ENCODE data around the gene ZNF57. TPM values are rescaled to one million over a fixed set of nuclear protein-coding genes. Genes with fewer than 3 reads are reported as not detected.
"Not testable (repeated sequence)": the region's sequence is repeated elsewhere in the genome, so short reads cannot be mapped to it uniquely, and the experiment has no call there.

Gene ZNF57
- total RNA-seq, 5 donors from 2014 or later (not counting 1 experiment from before 2014, with no cell fraction given): 2.7 to 6.0 (median 3.7) TPM

- H3K27ac Mint-ChIP-seq; H3K4me1 ChIP-seq (ENCODE audit: control insufficient read depth in 1 of 2, extremely low read depth in 1 of 2, insufficient read depth in 2 of 2, low read length in 2 of 2); H3K27me3 Mint-ChIP-seq; POLR2A ChIA-PET; H3K4me3 ChIP-seq (ENCODE audit: control insufficient read depth in 1 of 2, extremely low read depth in 1 of 2, low read length in 1 of 2); CTCF ChIA-PET; DNase-seq; H3K27me3 ChIP-seq (replicated peaks in 1 of 2; ENCODE audit: control insufficient read depth in 2 of 2, extremely low read depth in 1 of 2, insufficient read depth in 2 of 2, low read length in 1 of 2); H3K4me3 Mint-ChIP-seq; H3K27ac ChIP-seq (ENCODE audit: low read length); H3K4me1 Mint-ChIP-seq; ATAC-seq (replicated peaks in 1 of 4); H3K9me3 ChIP-seq: not testable (repeated sequence)
- Mint-ChIP-seq H3K36me3 (peaks cover 41% of the 10 kb centered on the region), H3K9me3 (peaks cover 11 to 25% (median 19%) of the 10 kb centered on the region in 3 donors)
- no CpG with 5 or more reads among the region's 4 CpGs for WGBS (ENCODE audit: insufficient coverage)
- peaks cover 34 to 37% of the 10 kb centered on the region in 2 donors for H3K36me3 ChIP-seq (ENCODE audit: control insufficient read depth in 2 of 2, extremely low read depth in 1 of 2, insufficient read depth in 1 of 2, low read length in 1 of 2)
These were observed 35.1 kb downstream of the ZNF57 start for GRCh38 chr19:2935863-2936262.

DNA sequence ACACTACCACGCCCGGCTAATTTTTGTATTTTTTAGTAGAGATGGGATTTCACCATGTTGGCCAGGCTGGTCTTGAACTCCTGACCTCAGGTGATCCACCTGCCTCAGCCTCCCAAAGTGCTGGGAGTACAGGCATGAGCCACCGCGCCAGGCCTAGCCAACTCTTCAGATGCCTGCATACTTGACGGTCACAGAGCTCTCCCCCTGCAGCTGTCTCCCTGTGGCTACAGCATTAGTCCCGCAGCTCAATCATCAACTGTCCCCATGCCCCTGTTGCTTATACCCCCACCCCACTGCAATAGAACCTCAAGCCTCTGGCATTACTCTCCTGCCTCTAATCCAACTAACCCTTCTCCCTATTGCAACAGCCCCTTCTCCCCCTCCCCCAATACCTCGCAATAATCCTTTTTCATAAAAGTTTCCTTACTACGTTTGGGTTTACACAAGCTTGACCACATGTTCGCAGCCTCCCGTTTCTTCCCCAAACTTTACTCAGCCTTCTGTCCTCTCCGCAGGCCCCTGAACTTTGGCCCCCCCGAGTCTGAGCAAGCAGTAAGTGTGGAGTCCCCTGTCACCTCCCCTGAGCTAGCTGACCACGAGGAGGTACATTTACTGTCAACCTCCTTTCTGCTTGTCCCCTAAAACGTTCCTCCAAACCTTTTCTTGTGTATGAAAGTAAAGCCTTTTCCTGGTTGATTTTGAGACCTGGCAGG is 42.4 kb downstream of the ZNF57 start:
- Mint-ChIP-seq H3K4me1 (peaks cover 19 to 27% (median 24%) of the 10 kb centered on the region in 3 donors), H3K9me3 (no peaks in the 10 kb centered on the region), H3K27ac (no peak overlapping the region), H3K27me3 (no peaks in the 10 kb centered on the region), H3K36me3 (peaks cover 4% of the 10 kb centered on the region), H3K4me3 (peak overlapping the region; percentile 49 to 92 (median 61))
- ChIA-PET CTCF (interaction anchor here in 1 of 2 donors (0.6 kb wide), 1 partner anchor 1967 kb away, joined by 6 read pairs; no protein-coding TSS in a partner anchor), POLR2A (no interaction called here)
- no peak for DNase-seq
- Histone ChIP-seq H3K4me1 (ENCODE audit: control insufficient read depth in 1 of 2, extremely low read depth in 1 of 2, insufficient read depth in 2 of 2, low read length in 2 of 2) (peaks cover 7 to 18% of the 10 kb centered on the region in 2 experiments), H3K4me3 (ENCODE audit: control insufficient read depth in 1 of 2, extremely low read depth in 1 of 2, low read length in 1 of 2) (no peak overlapping the region), H3K36me3 (ENCODE audit: control insufficient read depth in 2 of 2, extremely low read depth in 1 of 2, insufficient read depth in 1 of 2, low read length in 1 of 2) (peaks cover 2 to 4% of the 10 kb centered on the region in 2 donors), H3K27me3 (replicated peaks in 1 of 2; ENCODE audit: control insufficient read depth in 2 of 2, extremely low read depth in 1 of 2, insufficient read depth in 2 of 2, low read length in 1 of 2) (no peaks in the 10 kb centered on the region), H3K9me3 (no peaks in the 10 kb centered on the region), H3K27ac (ENCODE audit: low read length) (no peak overlapping the region)
- WGBS (ENCODE audit: insufficient coverage): 98% methylated on average over 7 of the region's 14 CpGs
- no peak for ATAC-seq (replicated peaks in 1 of 4)

- H3K27me3 ChIP-seq (replicated peaks in 1 of 2; ENCODE audit: control insufficient read depth in 2 of 2, extremely low read depth in 1 of 2, insufficient read depth in 2 of 2, low read length in 1 of 2): no peaks in the 10 kb centered on the region
- Mint-ChIP-seq H3K27me3 (no peaks in the 10 kb centered on the region), H3K4me1 (peaks cover 25 to 35% (median 31%) of the 10 kb centered on the region in 3 donors), H3K9me3 (no peaks in the 10 kb centered on the region), H3K4me3 (peak overlapping the region; percentile 92 to 96 (median 95)), H3K36me3 (peaks cover 3% of the 10 kb centered on the region), H3K27ac (no peak overlapping the region)
- no peak overlapping the region for H3K27ac ChIP-seq (ENCODE audit: low read length)
- POLR2A ChIA-PET: interaction anchor here in 1 of 2 donors (0.6 kb wide), 1 partner anchor 298 kb away, joined by 9 read pairs; no protein-coding TSS in a partner anchor
- peaks cover under 1 to 2% of the 10 kb centered on the region in 2 donors for H3K36me3 ChIP-seq (ENCODE audit: control insufficient read depth in 2 of 2, extremely low read depth in 1 of 2, insufficient read depth in 1 of 2, low read length in 1 of 2)
- WGBS (ENCODE audit: insufficient coverage): 2% methylated on average over 23 of the region's 23 CpGs
- H3K4me1 ChIP-seq (ENCODE audit: control insufficient read depth in 1 of 2, extremely low read depth in 1 of 2, insufficient read depth in 2 of 2, low read length in 2 of 2): peaks cover 9 to 21% of the 10 kb centered on the region in 2 experiments
- H3K4me3 ChIP-seq (ENCODE audit: control insufficient read depth in 1 of 2, extremely low read depth in 1 of 2, low read length in 1 of 2): peak overlapping the region; percentile 68 to 80
- DNase-seq (no peak), ATAC-seq (replicated peaks in 1 of 4) (no peak)
- CTCF ChIA-PET: no interaction called here
- no peaks in the 10 kb centered on the region for H3K9me3 ChIP-seq
These were observed 43.7 kb downstream of the ZNF57 start for GRCh38 chr19:2944403-2944774.

- Mint-ChIP-seq H3K4me1 (peaks cover 31 to 41% (median 36%) of the 10 kb centered on the region in 3 donors), H3K9me3 (no peaks in the 10 kb centered on the region), H3K36me3 (peaks cover 3% of the 10 kb centered on the region), H3K4me3 (peak within 1 kb of the TSS; percentile 92 to 96 (median 95)), H3K27ac (peak within 1 kb of the TSS; percentile 93 to 100), H3K27me3 (no peaks in the 10 kb centered on the region)
- H3K4me3 ChIP-seq (ENCODE audit: control insufficient read depth in 1 of 2, extremely low read depth in 1 of 2, low read length in 1 of 2): peak within 1 kb of the TSS; percentile 68 to 80
- ChIA-PET CTCF (no interaction called here), POLR2A (interaction anchor here in 1 of 2 donors (0.6 kb wide), 1 partner anchor 298 kb away, joined by 9 read pairs; no protein-coding TSS in a partner anchor)
- H3K9me3 ChIP-seq: no peaks in the 10 kb centered on the region
- H3K27ac ChIP-seq (ENCODE audit: low read length): peak within 1 kb of the TSS; percentile 73
- H3K27me3 ChIP-seq (replicated peaks in 1 of 2; ENCODE audit: control insufficient read depth in 2 of 2, extremely low read depth in 1 of 2, insufficient read depth in 2 of 2, low read length in 1 of 2): no peaks in the 10 kb centered on the region
- peaks cover 14 to 27% of the 10 kb centered on the region in 2 experiments for H3K4me1 ChIP-seq (ENCODE audit: control insufficient read depth in 1 of 2, extremely low read depth in 1 of 2, insufficient read depth in 2 of 2, low read length in 2 of 2)
- DNase-seq: peak; percentile 94 to 99 (median 98)
- under 1% methylated on average over 69 of the region's 74 CpGs for WGBS (ENCODE audit: insufficient coverage)
- ATAC-seq (replicated peaks in 1 of 4): peak; percentile 95 to 98 (median 98)
- no peaks in the 10 kb centered on the region for H3K36me3 ChIP-seq (ENCODE audit: control insufficient read depth in 2 of 2, extremely low read depth in 1 of 2, insufficient read depth in 1 of 2, low read length in 1 of 2)
These were observed 44.2 kb downstream of the ZNF57 start, which contains the start of gene ZNF77 for GRCh38 chr19:2944775-2945574. Gene ZNF77 (minus strand): TSS chr19:2944971. CDS start chr19:2944840, 131 bp downstream.

DNA sequence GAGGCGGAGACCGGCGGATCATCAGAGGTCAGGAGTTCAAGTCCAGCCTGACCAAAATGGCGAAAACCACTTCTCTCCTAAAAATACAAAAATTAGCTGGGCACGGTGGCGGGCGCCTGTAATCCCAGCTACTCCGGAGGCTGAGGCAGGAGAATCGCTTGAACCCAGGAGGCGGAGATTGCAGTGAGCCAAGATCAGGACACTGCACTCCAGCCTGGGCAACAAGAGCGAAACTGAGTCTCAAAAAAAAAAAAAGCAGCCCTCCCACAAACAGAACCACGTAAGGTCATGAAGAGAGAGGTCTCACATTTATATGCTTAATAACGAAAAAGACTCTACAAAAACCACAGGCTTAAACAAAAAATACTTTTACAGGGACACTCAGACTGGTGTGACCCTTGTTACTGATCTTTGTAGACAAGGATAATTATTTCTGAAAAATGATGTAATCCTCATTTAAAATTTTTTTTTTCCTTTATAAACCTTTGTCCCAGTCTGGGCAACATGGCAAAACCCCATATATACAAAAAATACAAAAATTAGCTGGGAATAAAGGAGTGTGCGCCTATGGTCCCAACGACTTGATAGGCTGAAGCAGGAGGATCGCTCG is 45.0 kb downstream of the ZNF57 start:
- H3K9me3 ChIP-seq: no peaks in the 10 kb centered on the region
- DNase-seq (no peak), ATAC-seq (replicated peaks in 1 of 4) (no peak)
- peaks cover 3% of the 10 kb centered on the region for H3K36me3 Mint-ChIP-seq
- ChIA-PET POLR2A (no interaction called here), CTCF (no interaction called here)
- H3K27me3 ChIP-seq (replicated peaks in 1 of 2; ENCODE audit: control insufficient read depth in 2 of 2, extremely low read depth in 1 of 2, insufficient read depth in 2 of 2, low read length in 1 of 2): no peaks in the 10 kb centered on the region
- H3K27ac Mint-ChIP-seq: peak overlapping the region; percentile 31 to 100
- WGBS (ENCODE audit: insufficient coverage): no CpG with 5 or more reads among the region's 17 CpGs
- H3K4me1 Mint-ChIP-seq: peaks cover 34 to 48% (median 41%) of the 10 kb centered on the region in 3 donors
- H3K27me3 Mint-ChIP-seq: no peaks in the 10 kb centered on the region
- peak overlapping the region; percentile 92 to 96 (median 95) for H3K4me3 Mint-ChIP-seq
- H3K4me3 ChIP-seq (ENCODE audit: control insufficient read depth in 1 of 2, extremely low read depth in 1 of 2, low read length in 1 of 2): peak overlapping the region; percentile 68 to 80
- H3K4me1 ChIP-seq (ENCODE audit: control insufficient read depth in 1 of 2, extremely low read depth in 1 of 2, insufficient read depth in 2 of 2, low read length in 2 of 2): peaks cover 14 to 29% of the 10 kb centered on the region in 2 experiments
- H3K27ac ChIP-seq (ENCODE audit: low read length): peak overlapping the region; percentile 73
- H3K36me3 ChIP-seq (ENCODE audit: control insufficient read depth in 2 of 2, extremely low read depth in 1 of 2, insufficient read depth in 1 of 2, low read length in 1 of 2): no peaks in the 10 kb centered on the region
- H3K9me3 Mint-ChIP-seq: no peaks in the 10 kb centered on the region

DNA sequence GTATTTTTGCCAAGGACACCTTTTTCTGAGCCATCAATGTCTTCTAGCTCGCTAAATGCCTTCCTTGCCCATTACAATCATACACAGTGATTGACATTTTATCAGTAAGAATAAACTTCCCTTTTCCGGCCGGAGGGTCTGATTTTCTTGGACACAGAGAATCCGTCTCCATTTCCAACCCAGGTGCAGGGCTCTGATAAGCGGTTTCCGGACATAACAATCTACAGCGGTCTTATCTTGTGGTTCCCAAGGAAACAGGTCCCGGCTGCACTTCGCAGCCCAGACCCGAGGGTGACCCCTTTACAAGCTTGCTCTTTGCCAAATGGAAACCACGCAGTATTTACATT is 49.2 kb downstream of the ZNF57 start:
- Mint-ChIP-seq H3K27me3 (no peaks in the 10 kb centered on the region), H3K9me3 (no peaks in the 10 kb centered on the region), H3K4me3 (peak overlapping the region; percentile 94 to 96 (median 95)), H3K4me1 (peaks cover 28 to 38% (median 31%) of the 10 kb centered on the region in 3 donors), H3K36me3 (no peaks in the 10 kb centered on the region), H3K27ac (peak overlapping the region; percentile 98 to 99)
- Histone ChIP-seq H3K27ac (ENCODE audit: low read length) (peak overlapping the region; percentile 97), H3K4me1 (ENCODE audit: control insufficient read depth in 1 of 2, extremely low read depth in 1 of 2, insufficient read depth in 2 of 2, low read length in 2 of 2) (peaks cover 12 to 19% of the 10 kb centered on the region in 2 experiments), H3K4me3 (ENCODE audit: control insufficient read depth in 1 of 2, extremely low read depth in 1 of 2, low read length in 1 of 2) (peak overlapping the region; percentile 68 to 97), H3K9me3 (no peaks in the 10 kb centered on the region), H3K27me3 (replicated peaks in 1 of 2; ENCODE audit: control insufficient read depth in 2 of 2, extremely low read depth in 1 of 2, insufficient read depth in 2 of 2, low read length in 1 of 2) (no peaks in the 10 kb centered on the region), H3K36me3 (ENCODE audit: control insufficient read depth in 2 of 2, extremely low read depth in 1 of 2, insufficient read depth in 1 of 2, low read length in 1 of 2) (no peaks in the 10 kb centered on the region)
- POLR2A ChIA-PET: interaction anchor here in 1 of 2 donors (0.5 to 1.1 kb wide), 5 partner anchors 49 to 908 kb away, joined by 3 to 10 read pairs (median 4); partner anchors contain the start of genes GADD45B and ZNF57
- 2% methylated on average over 11 of the region's 11 CpGs for WGBS (ENCODE audit: insufficient coverage)
- CTCF ChIA-PET: interaction anchor here in 1 of 2 donors (0.5 to 2.5 kb wide), 19 partner anchors 12 to 1452 kb away, joined by 3 to 39 read pairs (median 5); partner anchors contain the start of genes CHAF1A, TLE6, ZNF555 and ZNF57
- ATAC-seq (replicated peaks in 1 of 4) (peak in 2 of 4 experiments; percentile 0 to 1), DNase-seq (peak in 1 of 35 experiments; percentile 3)
